Fibroblast of lung (primary cell): ENCODE data around the gene ZFAND2A. TPM values are rescaled to one million over a fixed set of nuclear protein-coding genes. Genes with fewer than 3 reads are reported as not detected.

Experiments
- DNase-seq, 2 donors: peaks; one replicate each; pipeline versions ENCODE4 v3.0.0 to v3.0.0-alpha.2; 2010; ENCODE audit warnings: low read depth in 2 of 2
- H2AFZ ChIP-seq: 2 replicates; pipeline ENCODE4 v1.5.1; 2012; ENCODE audit warnings: low read length, control low read depth, inconsistent platforms
- H3K27ac ChIP-seq: 2 replicates; pipeline ENCODE4 v1.5.1; 2011; ENCODE audit warnings: low read length, control low read depth; ENCODE audit not compliant: insufficient read depth
- H3K27me3 ChIP-seq: 2 replicates; pipeline ENCODE4 v1.5.1; 2011; ENCODE audit warnings: mild to moderate bottlenecking, low read length; ENCODE audit not compliant: control insufficient read depth, insufficient read depth
- H3K36me3 ChIP-seq: 2 replicates; pipeline ENCODE4 v1.5.1; 2011; ENCODE audit warnings: low read length; ENCODE audit not compliant: control insufficient read depth, insufficient read depth
- H3K4me1 ChIP-seq: 2 replicates; pipeline ENCODE4 v1.5.1; 2011; ENCODE audit warnings: low read length; ENCODE audit not compliant: control insufficient read depth, insufficient read depth; ENCODE audit errors: extremely low read depth
- H3K4me2 ChIP-seq: 2 replicates; pipeline ENCODE4 v1.5.1; 2011; ENCODE audit warnings: low read length, control low read depth; ENCODE audit not compliant: insufficient read depth; ENCODE audit errors: extremely low read depth
- H3K4me3 ChIP-seq, 4 experiments: fragments of 200-600 bp in 1 of 4; sonication (generic) in 1 of 4; replicated peaks in 1 of 4; 2 replicates each; pipeline ENCODE4 v1.5.1; 2011 to 2016; ENCODE audit warnings: low read length in 4 of 4, low read depth in 3 of 4, mild to moderate bottlenecking in 3 of 4, control low read depth in 2 of 4, inconsistent platforms in 1 of 4, mixed read lengths in 1 of 4; ENCODE audit not compliant: insufficient read depth in 1 of 4; ENCODE audit errors: control extremely low read depth in 1 of 4
- H3K79me2 ChIP-seq: 2 replicates; pipeline ENCODE4 v1.5.1; 2012; ENCODE audit warnings: mild to moderate bottlenecking, low read length, inconsistent platforms; ENCODE audit not compliant: control insufficient read depth, insufficient read depth
- H3K9ac ChIP-seq: 2 replicates; pipeline ENCODE4 v1.5.1; 2011; ENCODE audit warnings: mild to moderate bottlenecking, low read length, control low read depth; ENCODE audit not compliant: insufficient read depth
- H3K9me3 ChIP-seq: 2 replicates; pipeline ENCODE4 v1.5.1; 2012; ENCODE audit warnings: low read depth, low read length; ENCODE audit not compliant: control insufficient read depth, insufficient read depth
- H4K20me1 ChIP-seq: 2 replicates; pipeline ENCODE4 v1.5.1; 2011; ENCODE audit warnings: low read length; ENCODE audit not compliant: control insufficient read depth, insufficient read depth; ENCODE audit errors: extremely low read depth
- EZH2 ChIP-seq: IDR thresholded peaks from 2 replicates; pipeline ENCODE4 v1.5.1; 2012; ENCODE audit warnings: low read length, control low read depth, mild to moderate bottlenecking; ENCODE audit errors: missing control alignments
- polyA plus RNA-seq, 2 donors: library from polyadenylated mRNA; depleted of rRNA in 1 of 2; stranded (reverse) in 1 of 2; unstranded in 1 of 2; fragments of >200 nt; gene quantifications; 2 replicates each; pipeline ENCODE4 v1.2.1, GENCODE V29; 2011 to 2012; ENCODE audit warnings: missing spikeins in 1 of 2
- total RNA-seq: library from RNA; depleted of rRNA; stranded (reverse); fragments of >200 nt; gene quantifications from 2 replicates; pipeline ENCODE4 v1.2.1, GENCODE V29; 2014
- TF ChIP-seq, protein P1 (sequence below), 2 donors: IDR thresholded peaks in 1 of 2; conservative IDR thresholded peaks in 1 of 2; 1 replicate in 1 of 2; 2 replicates in 1 of 2; pipeline ENCODE4 v1.5.1; 2011 to 2012; ENCODE audit warnings: low read length in 2 of 2, control low read depth in 1 of 2, inconsistent platforms in 1 of 2, low read depth in 1 of 2, mild to moderate bottlenecking in 1 of 2

Gene ZFAND2A
- total and polyA plus RNA-seq, 2 donors (not counting 1 experiment from before 2014, with no cell fraction given), result 20.5 to 35.1 TPM

DNA sequence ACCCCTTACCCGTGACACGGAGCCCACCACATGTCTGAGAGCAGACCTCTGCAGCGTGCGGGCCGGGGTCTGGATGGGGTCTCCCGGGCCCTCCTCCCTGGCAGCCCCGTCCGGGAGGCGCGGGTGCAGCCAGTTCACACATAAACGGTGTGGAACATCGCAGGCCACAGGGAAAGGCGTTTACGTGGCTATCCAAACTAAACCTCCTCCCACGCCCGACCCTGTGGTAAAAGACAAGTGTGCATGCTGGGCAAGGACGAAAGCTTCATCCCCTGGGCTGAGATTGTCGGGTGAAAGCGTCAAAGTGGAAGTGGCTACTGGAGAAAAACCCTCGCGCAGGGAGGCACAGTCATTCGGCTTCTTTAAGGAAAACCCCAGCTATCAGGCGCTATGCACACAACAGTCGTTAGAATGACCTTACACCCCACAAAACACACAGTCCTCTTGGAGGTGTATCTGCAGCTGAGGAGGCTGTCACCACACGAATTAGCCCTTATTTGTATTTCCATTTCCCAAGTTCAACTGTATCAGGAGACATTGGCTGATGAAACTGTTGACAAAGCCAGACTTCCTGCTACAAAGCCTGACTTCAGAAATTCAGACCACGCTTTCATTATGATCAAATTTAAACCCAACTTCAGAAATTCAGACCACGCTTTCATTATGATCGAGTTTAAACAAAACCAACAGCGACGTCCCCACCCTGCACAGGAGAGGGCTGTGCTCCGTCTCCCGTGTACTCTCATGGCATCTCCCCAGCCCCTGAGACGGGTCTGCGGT is 56.8 kb downstream of the ZFAND2A start:
- Histone ChIP-seq H3K9ac (no peak overlapping the region), H3K9me3 (no peaks in the 10 kb centered on the region), H4K20me1 (no peaks in the 10 kb centered on the region), H3K27ac (no peak overlapping the region), H3K4me3 (no peak overlapping the region), H3K36me3 (no peaks in the 10 kb centered on the region), H3K79me2 (no peaks in the 10 kb centered on the region), H3K4me2 (no peak overlapping the region), H3K27me3 (no peaks in the 10 kb centered on the region), H2AFZ (no peak overlapping the region), H3K4me1 (no peaks in the 10 kb centered on the region)
- no peak for DNase-seq
- TF ChIP-seq, protein P1, sequence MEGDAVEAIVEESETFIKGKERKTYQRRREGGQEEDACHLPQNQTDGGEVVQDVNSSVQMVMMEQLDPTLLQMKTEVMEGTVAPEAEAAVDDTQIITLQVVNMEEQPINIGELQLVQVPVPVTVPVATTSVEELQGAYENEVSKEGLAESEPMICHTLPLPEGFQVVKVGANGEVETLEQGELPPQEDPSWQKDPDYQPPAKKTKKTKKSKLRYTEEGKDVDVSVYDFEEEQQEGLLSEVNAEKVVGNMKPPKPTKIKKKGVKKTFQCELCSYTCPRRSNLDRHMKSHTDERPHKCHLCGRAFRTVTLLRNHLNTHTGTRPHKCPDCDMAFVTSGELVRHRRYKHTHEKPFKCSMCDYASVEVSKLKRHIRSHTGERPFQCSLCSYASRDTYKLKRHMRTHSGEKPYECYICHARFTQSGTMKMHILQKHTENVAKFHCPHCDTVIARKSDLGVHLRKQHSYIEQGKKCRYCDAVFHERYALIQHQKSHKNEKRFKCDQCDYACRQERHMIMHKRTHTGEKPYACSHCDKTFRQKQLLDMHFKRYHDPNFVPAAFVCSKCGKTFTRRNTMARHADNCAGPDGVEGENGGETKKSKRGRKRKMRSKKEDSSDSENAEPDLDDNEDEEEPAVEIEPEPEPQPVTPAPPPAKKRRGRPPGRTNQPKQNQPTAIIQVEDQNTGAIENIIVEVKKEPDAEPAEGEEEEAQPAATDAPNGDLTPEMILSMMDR (conservative IDR thresholded peaks at IDR 0.05 in 1 of 2, IDR thresholded peaks at IDR 0.05 in 1 of 2; ENCODE audit: low read depth in 1 of 2, low read length in 2 of 2), result no peak
- no peak for TF ChIP-seq EZH2

Other genes starting within 250 kb of the ZFAND2A start
- 1.0 and 2.3 TPM in 2 replicates for gene ADAP1, start 205.5 kb downstream of the ZFAND2A start, total RNA-seq
- gene ADAP1, start 205.5 kb downstream of the ZFAND2A start, polyA plus RNA-seq, result 1.0 and 1.1 TPM in 2 replicates
- gene COX19, start 184.6 kb downstream of the ZFAND2A start, total RNA-seq, result 9.2 and 11.7 TPM in 2 replicates
- 4.0 and 4.3 TPM in 2 replicates for gene COX19, start 184.6 kb downstream of the ZFAND2A start, polyA plus RNA-seq
- not detected in 2 replicates for gene CYP2W1, start 177.0 kb downstream of the ZFAND2A start, total RNA-seq
- not detected in 2 replicates for gene CYP2W1, start 177.0 kb downstream of the ZFAND2A start, polyA plus RNA-seq
- 3.1 and 3.3 TPM in 2 replicates for gene GPR146, start 115.7 kb downstream of the ZFAND2A start, total RNA-seq
- gene GPR146, start 115.7 kb downstream of the ZFAND2A start, polyA plus RNA-seq, result 0.30 and 2.2 TPM in 2 replicates
- 1.5 and 2.3 TPM in 2 replicates for gene GPER1, start 72.1 kb downstream of the ZFAND2A start, total RNA-seq
- 2.0 and 2.4 TPM in 2 replicates for gene GPER1, start 72.1 kb downstream of the ZFAND2A start, polyA plus RNA-seq
- gene UNCX, start 72.7 kb upstream of the ZFAND2A start, total RNA-seq, result not detected in 2 replicates
- gene UNCX, start 72.7 kb upstream of the ZFAND2A start, polyA plus RNA-seq, result not detected in 2 replicates